SK-N-SH treated with all-trans-retinoic acid at 6 μM for 48 hours (cell line): ENCODE measurements around the gene GSE1.

ENCODE experiments used
- ATAC-seq: fragments of 200-7000 bp; cut with Tn5 transposase; 3 replicates; pipeline ENCODE4 v1.9.1; 2020; ENCODE audit warnings: mild to moderate bottlenecking, moderate library complexity
- ARNTL ChIP-seq: fragments of 450-650 bp; formaldehyde crosslinking; IDR thresholded peaks from 2 replicates; pipeline ENCODE4 v1.5.0; 2020; ENCODE audit warnings: low read depth, mild to moderate bottlenecking, moderate library complexity, borderline replicate concordance
- BACH2 ChIP-seq: fragments of 250-450 bp; sonication (Bioruptor Pico); IDR thresholded peaks from 2 replicates; pipeline ENCODE4 v1.9.0; 2021; ENCODE audit warnings: mild to moderate bottlenecking, borderline replicate concordance
- GLIS3 ChIP-seq: fragments of 250-450 bp; sonication (Bioruptor Pico); IDR thresholded peaks from 2 replicates; pipeline ENCODE4 v1.5.0; 2020; ENCODE audit warnings: mild to moderate bottlenecking, moderate library complexity
- ISL1 ChIP-seq: fragments of 250-450 bp; sonication (Bioruptor Pico); IDR thresholded peaks from 2 replicates; pipeline ENCODE4 v2.1.2; 2022; ENCODE audit warnings: mild to moderate bottlenecking, moderate library complexity
- OSR1 ChIP-seq: fragments of 250-450 bp; sonication (Bioruptor Pico); IDR thresholded peaks from 2 replicates; pipeline ENCODE4 v1.8.0; 2022; ENCODE audit warnings: moderate library complexity, mild to moderate bottlenecking, inconsistent platforms
- PPARA ChIP-seq: fragments of 250-450 bp; sonication (Bioruptor Pico); IDR thresholded peaks from 2 replicates; pipeline ENCODE4 v1.5.0; 2020; ENCODE audit warnings: mild to moderate bottlenecking, borderline replicate concordance
- RARB ChIP-seq: fragments of 250-450 bp; sonication (Bioruptor Pico); IDR thresholded peaks from 2 replicates; pipeline ENCODE4 v1.8.0; 2021; ENCODE audit warnings: mild to moderate bottlenecking, moderate library complexity
- TOX ChIP-seq: fragments of 250-450 bp; sonication (Bioruptor Pico); IDR thresholded peaks from 2 replicates; pipeline ENCODE4 v1.8.0; 2021; ENCODE audit warnings: mild to moderate bottlenecking, moderate library complexity, borderline replicate concordance
- ZC3H10 ChIP-seq: fragments of 250-450 bp; sonication (Bioruptor Pico); IDR thresholded peaks from 2 replicates; pipeline ENCODE4 v1.5.1; 2021; ENCODE audit warnings: mild to moderate bottlenecking, moderate library complexity
- ZFP3 ChIP-seq: fragments of 250-450 bp; sonication (Bioruptor Pico); IDR thresholded peaks from 2 replicates; pipeline ENCODE4 v1.5.0; 2020; ENCODE audit warnings: mild to moderate bottlenecking, moderate library complexity
- ZNF565 ChIP-seq: fragments of 450-650 bp; formaldehyde crosslinking; conservative IDR thresholded peaks from 2 replicates; pipeline ENCODE4 v1.5.0; 2020; ENCODE audit warnings: low read depth, mild to moderate bottlenecking, moderate library complexity
- ZNF70 ChIP-seq: fragments of 450-650 bp; formaldehyde crosslinking; IDR thresholded peaks from 2 replicates; pipeline ENCODE4 v1.5.0; 2020; ENCODE audit warnings: mild to moderate bottlenecking, moderate library complexity
- ZNF8 ChIP-seq: fragments of 450-650 bp; formaldehyde crosslinking; IDR thresholded peaks from 2 replicates; pipeline ENCODE4 v1.5.0; 2020; ENCODE audit warnings: mild to moderate bottlenecking, moderate library complexity
- TF ChIP-seq, protein P1 (sequence below): fragments of 250-450 bp; sonication (Bioruptor Pico); IDR thresholded peaks from 2 replicates; pipeline ENCODE4 v1.5.0; 2020; ENCODE audit warnings: mild to moderate bottlenecking, moderate library complexity
- TF ChIP-seq, protein P2 (sequence below): fragments of 250-450 bp; sonication (Bioruptor Pico); IDR thresholded peaks from 2 replicates; pipeline ENCODE4 v1.8.0; 2021; ENCODE audit warnings: low read depth, mild to moderate bottlenecking, moderate library complexity, borderline replicate concordance
- TF ChIP-seq, protein P3 (sequence below): fragments of 250-450 bp; sonication (Bioruptor Pico); IDR thresholded peaks from 2 replicates; pipeline ENCODE4 v1.8.0; 2020; ENCODE audit warnings: mild to moderate bottlenecking, moderate library complexity, borderline replicate concordance
- TF ChIP-seq, protein P4 (sequence below): fragments of 250-450 bp; sonication (Bioruptor Pico); IDR thresholded peaks from 2 replicates; pipeline ENCODE4 v1.5.1; 2020; ENCODE audit warnings: low read depth, mild to moderate bottlenecking, moderate library complexity

Gene GSE1

DNA sequence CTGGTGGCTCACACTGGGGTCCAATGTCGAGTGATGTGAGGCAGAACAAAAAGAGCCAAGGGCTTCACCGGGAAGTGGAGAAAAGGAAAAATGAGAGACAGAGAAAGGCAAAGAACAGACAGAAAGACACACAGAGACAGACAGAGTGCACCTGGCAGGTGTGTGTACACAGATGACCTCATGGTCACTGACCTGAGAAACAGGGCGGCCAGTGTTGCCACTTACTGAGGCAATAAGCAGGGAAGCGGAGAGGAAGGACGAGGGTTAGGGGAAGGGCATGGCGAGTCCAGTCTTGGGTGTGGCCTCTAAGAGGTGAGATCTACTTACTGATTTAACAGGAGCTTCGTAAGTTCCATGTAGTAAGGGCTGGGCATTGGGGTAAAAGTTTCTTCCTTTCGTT is 68.1 kb downstream of the GSE1 start:
- no peak for ATAC-seq
- TF ChIP-seq, protein P1, sequence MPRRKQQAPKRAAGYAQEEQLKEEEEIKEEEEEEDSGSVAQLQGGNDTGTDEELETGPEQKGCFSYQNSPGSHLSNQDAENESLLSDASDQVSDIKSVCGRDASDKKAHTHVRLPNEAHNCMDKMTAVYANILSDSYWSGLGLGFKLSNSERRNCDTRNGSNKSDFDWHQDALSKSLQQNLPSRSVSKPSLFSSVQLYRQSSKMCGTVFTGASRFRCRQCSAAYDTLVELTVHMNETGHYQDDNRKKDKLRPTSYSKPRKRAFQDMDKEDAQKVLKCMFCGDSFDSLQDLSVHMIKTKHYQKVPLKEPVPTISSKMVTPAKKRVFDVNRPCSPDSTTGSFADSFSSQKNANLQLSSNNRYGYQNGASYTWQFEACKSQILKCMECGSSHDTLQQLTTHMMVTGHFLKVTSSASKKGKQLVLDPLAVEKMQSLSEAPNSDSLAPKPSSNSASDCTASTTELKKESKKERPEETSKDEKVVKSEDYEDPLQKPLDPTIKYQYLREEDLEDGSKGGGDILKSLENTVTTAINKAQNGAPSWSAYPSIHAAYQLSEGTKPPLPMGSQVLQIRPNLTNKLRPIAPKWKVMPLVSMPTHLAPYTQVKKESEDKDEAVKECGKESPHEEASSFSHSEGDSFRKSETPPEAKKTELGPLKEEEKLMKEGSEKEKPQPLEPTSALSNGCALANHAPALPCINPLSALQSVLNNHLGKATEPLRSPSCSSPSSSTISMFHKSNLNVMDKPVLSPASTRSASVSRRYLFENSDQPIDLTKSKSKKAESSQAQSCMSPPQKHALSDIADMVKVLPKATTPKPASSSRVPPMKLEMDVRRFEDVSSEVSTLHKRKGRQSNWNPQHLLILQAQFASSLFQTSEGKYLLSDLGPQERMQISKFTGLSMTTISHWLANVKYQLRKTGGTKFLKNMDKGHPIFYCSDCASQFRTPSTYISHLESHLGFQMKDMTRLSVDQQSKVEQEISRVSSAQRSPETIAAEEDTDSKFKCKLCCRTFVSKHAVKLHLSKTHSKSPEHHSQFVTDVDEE (CRISPR knock-in tag), result no peak
- TF ChIP-seq, protein P2, sequence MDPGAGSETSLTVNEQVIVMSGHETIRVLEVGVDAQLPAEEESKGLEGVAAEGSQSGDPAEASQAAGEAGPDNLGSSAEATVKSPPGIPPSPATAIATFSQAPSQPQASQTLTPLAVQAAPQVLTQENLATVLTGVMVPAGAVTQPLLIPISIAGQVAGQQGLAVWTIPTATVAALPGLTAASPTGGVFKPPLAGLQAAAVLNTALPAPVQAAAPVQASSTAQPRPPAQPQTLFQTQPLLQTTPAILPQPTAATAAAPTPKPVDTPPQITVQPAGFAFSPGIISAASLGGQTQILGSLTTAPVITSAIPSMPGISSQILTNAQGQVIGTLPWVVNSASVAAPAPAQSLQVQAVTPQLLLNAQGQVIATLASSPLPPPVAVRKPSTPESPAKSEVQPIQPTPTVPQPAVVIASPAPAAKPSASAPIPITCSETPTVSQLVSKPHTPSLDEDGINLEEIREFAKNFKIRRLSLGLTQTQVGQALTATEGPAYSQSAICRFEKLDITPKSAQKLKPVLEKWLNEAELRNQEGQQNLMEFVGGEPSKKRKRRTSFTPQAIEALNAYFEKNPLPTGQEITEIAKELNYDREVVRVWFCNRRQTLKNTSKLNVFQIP (CRISPR knock-in tag), result no peak
- TF ChIP-seq RARB (CRISPR knock-in tag) (no peak), ARNTL (CRISPR knock-in tag) (no peak), BACH2 (CRISPR knock-in tag) (no peak), OSR1 (CRISPR knock-in tag) (no peak), ISL1 (CRISPR knock-in tag) (no peak), ZNF8 (CRISPR knock-in tag) (no peak), PPARA (CRISPR knock-in tag) (no peak)

DNA sequence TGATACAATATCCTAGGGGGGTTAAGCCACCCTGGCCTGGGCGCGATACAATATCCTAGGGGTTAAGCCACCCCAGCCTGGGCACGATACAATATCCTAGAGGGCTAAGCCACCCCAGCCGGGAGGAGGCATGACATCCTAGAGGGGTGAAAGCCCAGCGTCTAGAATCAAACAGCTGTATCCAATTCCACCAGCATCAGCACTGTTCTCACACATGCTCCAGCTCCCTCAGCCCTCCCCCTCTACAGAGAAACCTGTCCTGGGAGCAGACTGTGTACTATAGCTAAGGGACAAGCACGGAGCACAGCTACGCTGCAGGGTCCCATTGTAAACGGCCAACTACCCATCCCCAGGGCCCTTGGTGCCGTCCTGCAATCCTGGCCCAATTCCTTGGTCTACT is 69.4 kb downstream of the GSE1 start:
- peak; percentile 10; the same call in 2 of the 3 replicates for ATAC-seq
- no peak for TF ChIP-seq ZNF565
- TF ChIP-seq ZNF70 (CRISPR knock-in tag), result 0 out of 2 replicates have a peak, but pooled peaks have one; percentile 19
- TF ChIP-seq ZFP3 (CRISPR knock-in tag), result no peak
- TF ChIP-seq, protein P3, sequence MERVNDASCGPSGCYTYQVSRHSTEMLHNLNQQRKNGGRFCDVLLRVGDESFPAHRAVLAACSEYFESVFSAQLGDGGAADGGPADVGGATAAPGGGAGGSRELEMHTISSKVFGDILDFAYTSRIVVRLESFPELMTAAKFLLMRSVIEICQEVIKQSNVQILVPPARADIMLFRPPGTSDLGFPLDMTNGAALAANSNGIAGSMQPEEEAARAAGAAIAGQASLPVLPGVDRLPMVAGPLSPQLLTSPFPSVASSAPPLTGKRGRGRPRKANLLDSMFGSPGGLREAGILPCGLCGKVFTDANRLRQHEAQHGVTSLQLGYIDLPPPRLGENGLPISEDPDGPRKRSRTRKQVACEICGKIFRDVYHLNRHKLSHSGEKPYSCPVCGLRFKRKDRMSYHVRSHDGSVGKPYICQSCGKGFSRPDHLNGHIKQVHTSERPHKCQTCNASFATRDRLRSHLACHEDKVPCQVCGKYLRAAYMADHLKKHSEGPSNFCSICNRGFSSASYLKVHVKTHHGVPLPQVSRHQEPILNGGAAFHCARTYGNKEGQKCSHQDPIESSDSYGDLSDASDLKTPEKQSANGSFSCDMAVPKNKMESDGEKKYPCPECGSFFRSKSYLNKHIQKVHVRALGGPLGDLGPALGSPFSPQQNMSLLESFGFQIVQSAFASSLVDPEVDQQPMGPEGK (CRISPR knock-in tag), result no peak

DNA sequence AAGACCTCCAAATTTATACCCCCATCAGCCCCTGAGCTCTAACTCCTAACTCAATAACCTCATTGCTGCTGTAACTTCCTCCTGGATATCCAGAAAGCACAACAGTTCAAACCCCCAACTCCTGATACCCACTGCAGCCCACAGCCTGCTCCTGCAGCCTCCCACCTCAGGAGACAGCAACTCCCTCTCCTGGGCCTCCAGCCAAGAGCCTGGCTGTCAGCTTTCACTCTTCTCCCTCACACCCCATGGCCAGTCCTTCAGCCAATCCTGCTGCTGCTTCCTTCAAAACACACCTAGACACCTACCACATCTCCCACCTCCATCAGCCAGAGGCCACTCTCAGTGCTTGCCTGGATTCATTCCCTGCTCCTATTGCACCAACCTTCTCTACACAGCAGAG is 70.2 kb downstream of the GSE1 start:
- TF ChIP-seq ARNTL (CRISPR knock-in tag), result no peak
- TF ChIP-seq ZFP3 (CRISPR knock-in tag), result no peak
- TF ChIP-seq TOX (CRISPR knock-in tag), result no peak
- TF ChIP-seq, protein P3 (CRISPR knock-in tag), result no peak
- no peak for TF ChIP-seq ZNF565
- TF ChIP-seq, protein P4, sequence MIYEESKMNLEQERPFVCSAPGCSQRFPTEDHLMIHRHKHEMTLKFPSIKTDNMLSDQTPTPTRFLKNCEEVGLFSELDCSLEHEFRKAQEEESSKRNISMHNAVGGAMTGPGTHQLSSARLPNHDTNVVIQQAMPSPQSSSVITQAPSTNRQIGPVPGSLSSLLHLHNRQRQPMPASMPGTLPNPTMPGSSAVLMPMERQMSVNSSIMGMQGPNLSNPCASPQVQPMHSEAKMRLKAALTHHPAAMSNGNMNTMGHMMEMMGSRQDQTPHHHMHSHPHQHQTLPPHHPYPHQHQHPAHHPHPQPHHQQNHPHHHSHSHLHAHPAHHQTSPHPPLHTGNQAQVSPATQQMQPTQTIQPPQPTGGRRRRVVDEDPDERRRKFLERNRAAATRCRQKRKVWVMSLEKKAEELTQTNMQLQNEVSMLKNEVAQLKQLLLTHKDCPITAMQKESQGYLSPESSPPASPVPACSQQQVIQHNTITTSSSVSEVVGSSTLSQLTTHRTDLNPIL (CRISPR knock-in tag), result no peak
- TF ChIP-seq RARB (CRISPR knock-in tag), result no peak
- TF ChIP-seq ZC3H10 (CRISPR knock-in tag), result no peak
- no peak for TF ChIP-seq BACH2 (CRISPR knock-in tag)
- no peak for TF ChIP-seq ZNF70 (CRISPR knock-in tag)
- TF ChIP-seq ISL1 (CRISPR knock-in tag), result no peak
- TF ChIP-seq, protein P2 (CRISPR knock-in tag), result no peak
- TF ChIP-seq GLIS3 (CRISPR knock-in tag), result no peak
- no peak for TF ChIP-seq ZNF8 (CRISPR knock-in tag)
- no peak for ATAC-seq
